Renal pelvis (tissue), 4 donors: ENCODE data around the gene PPM1E. TPM values are rescaled to one million over a fixed set of nuclear protein-coding genes. Genes with fewer than 3 reads are reported as not detected.
"Not testable (repeated sequence)": the region's sequence is repeated elsewhere in the genome, so short reads cannot be mapped to it uniquely, and the experiment has no call there.

Experiments
- DNase-seq: peaks from one replicate; pipeline ENCODE4 v3.0.0-alpha.2; 2013
- polyA plus RNA-seq, 3 donors: library from polyadenylated mRNA; unstranded; fragments of 120-200 nt; gene quantifications; one replicate each; pipeline ENCODE4 v1.2.1, GENCODE V29; 2013; ENCODE audit not compliant: insufficient read length in 3 of 3

The PPM1E gene
- polyA plus RNA-seq, 3 donors, result 3.0 to 4.3 (median 4.2) TPM

GRCh38 chr17:58764373-58764772 lies 8.7 kb downstream of the PPM1E start:
- peak; percentile 28 for DNase-seq

DNA sequence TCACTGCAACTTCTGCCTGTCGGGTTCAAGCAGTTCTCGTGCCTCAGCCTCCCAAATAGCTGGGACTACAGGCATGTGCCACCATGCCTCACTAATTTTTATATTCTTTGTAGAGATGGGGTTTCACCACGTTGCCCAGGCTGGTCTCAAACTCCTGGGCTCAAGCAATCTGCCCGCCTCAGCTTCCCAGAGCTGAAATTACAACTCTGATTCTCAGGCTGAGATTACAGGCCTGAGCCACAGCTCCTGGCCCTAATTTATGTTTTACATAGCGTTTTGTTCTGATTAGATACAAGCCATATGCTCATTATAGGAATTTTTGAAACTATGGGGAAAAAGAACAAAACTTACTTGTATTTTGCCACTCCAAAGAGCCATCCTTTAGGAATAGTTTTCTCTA lies 22.8 kb downstream of the PPM1E start:
- DNase-seq, result not testable (repeated sequence)

DNA sequence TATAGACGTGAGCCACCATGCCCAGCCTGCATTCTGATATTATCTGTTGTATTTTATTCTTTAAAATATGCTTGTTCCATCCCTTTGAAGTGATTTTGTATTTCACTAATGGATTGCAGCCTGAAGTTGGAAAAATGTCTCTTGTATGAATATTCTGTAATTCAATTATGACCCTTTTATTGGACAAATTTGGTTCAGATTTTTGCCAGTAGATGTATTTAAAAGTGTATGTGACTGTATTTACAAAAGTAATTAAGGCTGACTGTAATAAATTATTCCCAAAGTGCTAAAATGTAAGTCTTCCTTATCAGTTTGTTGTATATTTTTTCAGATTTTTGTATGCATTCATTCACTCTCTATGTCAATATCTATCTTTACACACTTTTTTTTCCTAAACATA lies 23.8 kb downstream of the PPM1E start:
- no peak for DNase-seq

DNA sequence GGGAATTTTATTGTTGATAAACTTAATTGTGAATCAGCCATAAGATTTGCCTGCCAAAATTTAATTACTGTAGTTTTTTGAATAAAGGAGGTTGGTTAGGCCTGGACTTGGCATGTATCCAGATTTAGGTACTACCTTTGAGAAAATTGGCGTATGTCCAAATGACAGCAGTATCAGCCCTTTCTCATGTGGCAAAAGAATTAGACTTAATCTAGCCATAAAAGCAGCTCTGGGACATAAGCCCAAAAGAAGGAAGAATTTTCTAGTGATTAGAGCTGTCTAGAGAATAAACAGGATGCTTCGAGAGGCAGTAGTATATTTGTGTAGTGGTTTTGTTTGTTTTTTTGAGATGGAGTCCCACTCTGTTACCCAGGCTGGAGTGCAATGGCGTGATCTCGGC lies 27.7 kb downstream of the PPM1E start:
- DNase-seq, result no peak

GRCh38 chr17:58785097-58785496 lies 29.4 kb downstream of the PPM1E start:
- DNase-seq, result no peak

DNA sequence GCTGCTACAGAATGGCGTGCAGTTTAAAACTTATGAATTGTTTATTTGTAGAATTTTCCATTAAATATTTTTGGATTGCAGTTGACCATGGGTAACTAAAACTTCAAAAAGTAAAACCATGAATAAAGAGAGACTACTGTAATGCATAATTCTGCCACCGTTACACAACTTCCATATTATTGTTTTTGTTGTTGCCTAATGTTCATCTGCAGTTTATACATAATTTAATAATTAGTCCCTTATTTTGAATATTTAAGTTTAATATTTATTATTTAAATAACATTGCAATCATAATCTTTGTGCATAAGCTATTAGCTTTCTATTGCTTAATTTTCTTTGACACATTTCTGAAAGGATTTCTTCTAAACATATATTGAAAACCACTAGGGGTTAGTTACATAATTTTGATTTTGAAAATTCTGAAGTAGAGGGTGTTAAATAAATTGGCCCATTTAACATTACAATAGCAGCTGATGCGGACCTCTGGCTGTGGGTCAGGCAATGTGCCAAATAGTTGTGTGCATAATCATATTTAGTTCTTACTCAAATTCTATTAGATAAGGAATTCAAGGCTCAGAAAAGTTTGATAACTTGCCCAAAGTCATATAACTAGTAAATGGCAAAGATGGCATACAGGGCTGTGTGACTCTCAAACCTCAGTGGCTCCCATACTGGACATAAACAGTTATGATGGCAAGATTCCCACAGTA lies 31.1 kb downstream of the PPM1E start:
- DNase-seq, result no peak

GRCh38 chr17:58788199-58788598 lies 32.5 kb downstream of the PPM1E start:
- no peak for DNase-seq

DNA sequence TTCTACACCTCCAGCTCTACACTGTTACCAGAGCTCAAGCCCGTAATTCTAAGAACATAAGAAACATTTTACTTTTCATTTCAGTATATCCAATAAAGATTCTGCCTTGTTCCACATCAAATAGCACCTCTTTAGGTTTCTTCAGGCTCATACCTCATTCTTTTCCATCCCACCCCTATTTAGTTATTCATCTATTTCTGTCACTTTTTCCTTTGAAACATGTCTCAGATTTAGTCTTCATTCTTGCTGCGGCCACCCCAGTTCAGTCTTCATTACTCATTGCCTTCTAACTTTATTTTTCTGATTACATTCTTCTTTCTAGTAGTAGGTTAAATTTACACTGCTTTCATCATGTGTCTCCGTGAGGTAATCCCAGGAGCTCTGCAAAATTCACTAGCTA lies 33.5 kb downstream of the PPM1E start:
- DNase-seq, result no peak

- DNase-seq, result no peak
Measured at GRCh38 chr17:58789831-58790230, 34.2 kb downstream of the PPM1E start.

DNA sequence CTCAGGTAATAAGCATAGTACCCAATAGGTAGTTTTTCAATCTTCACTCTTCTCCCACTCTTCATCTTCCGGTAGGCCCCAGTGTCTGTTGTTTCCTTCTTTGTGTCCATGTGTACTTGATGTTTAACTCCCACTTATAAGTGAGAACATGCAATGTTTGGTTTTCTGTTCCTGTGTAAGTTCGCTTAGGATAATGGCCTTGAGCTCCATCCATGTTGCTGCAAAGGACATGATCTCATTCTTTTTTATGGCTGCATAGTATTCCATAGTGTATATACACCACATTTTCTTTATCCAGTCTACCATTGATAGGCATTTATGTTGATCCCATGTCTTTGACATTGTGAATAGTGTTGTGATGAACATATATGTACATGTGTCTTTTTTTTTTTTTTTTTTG lies 38.9 kb downstream of the PPM1E start:
- DNase-seq, result not testable (repeated sequence)

GRCh38 chr17:58802188-58802587 lies 46.5 kb downstream of the PPM1E start:
- no peak for DNase-seq

GRCh38 chr17:58806046-58806445 lies 50.4 kb downstream of the PPM1E start:
- DNase-seq, result no peak

DNA sequence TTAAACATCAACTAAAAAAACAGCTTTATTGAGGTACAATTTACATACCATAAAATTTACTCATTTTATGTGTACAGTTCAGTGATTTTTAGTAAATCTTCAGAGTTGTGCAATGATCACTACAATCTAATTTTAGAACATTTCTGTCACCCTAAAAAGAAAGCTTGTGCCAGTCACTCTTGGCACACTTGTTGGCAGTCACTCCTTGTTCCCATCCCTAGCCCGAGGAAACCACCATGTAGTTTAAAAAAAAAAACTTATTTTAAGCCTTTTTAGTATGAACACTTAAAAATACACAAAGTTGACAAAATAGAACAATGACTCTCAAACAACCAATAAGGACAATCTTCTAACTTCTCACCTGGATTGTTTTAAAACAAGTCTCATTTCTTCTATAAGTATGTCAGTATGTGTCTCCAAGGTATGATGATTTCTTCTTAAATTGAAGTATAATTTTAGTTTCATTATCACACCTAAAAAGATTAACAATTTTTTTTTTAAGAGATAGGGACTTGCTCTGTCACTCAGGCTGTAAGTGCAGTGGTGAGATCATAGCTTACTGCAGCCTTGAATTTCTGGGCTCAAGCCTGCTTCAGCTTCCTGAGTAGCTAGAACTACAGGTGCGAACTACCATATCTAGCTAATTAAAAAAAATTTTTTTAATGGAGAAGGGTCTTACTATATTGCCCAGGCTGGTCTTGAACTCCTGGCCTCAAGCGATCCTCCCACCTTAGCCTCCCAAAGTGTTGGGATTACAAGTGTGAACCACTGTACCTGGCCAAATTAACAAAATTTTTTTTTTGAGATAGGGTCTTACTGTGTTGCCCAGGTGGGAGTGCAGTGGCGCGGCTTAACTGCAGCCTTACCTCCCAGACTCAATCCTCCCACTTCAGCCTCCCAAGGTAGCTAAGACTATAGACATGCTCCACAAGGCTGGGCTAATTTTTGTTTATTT lies 53.2 kb downstream of the PPM1E start:
- no peak for DNase-seq

- DNase-seq, result no peak
Measured at GRCh38 chr17:58809564-58809936, 53.9 kb downstream of the PPM1E start.

- DNase-seq, result no peak
Measured at GRCh38 chr17:58811290-58811689, 55.6 kb downstream of the PPM1E start.

DNA sequence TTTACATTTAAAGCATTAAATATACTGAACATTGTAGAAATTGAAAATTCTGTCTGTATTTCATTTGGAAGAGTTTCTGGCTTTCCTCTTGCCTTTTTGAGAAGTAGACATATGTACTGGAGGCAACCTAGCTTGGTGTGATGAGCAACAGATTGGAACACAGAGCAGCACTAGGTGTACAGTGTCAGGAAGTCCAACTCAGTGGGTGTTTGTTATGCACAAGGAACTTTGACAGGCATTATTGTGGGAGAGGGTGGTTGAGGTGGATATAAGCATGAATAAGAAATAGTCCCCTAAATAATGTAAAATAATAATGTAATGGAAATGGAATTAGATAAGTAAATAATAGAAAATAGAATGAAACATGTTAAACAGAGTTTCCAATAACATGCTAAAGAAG lies 58.1 kb downstream of the PPM1E start:
- no peak for DNase-seq

GRCh38 chr17:58818654-58819053 lies 63.0 kb downstream of the PPM1E start:
- no peak for DNase-seq

GRCh38 chr17:58822148-58823050 lies 66.7 kb downstream of the PPM1E start:
- DNase-seq, result no peak

DNA sequence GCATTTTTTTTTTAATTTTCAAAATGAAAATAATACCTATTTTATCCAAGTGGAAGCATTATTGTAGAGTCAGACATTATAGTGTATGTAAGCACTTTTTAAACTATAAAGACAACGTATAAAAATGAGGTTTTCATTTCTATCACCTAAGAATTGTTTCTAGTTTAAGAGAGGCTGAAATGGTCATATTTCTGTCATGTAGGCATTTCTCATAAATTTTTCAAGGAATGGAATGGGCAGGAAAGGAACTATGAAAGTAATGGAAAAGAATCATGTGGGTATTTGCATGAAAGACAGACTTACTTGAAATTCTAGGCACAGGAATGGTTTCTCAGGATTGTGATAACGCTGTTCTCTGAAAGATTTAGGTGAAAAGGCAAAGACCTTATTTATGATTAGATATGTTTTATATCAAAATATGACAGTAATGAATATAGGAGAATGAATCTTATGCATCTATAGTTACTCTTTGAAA lies 67.4 kb downstream of the PPM1E start:
- DNase-seq, result no peak

DNA sequence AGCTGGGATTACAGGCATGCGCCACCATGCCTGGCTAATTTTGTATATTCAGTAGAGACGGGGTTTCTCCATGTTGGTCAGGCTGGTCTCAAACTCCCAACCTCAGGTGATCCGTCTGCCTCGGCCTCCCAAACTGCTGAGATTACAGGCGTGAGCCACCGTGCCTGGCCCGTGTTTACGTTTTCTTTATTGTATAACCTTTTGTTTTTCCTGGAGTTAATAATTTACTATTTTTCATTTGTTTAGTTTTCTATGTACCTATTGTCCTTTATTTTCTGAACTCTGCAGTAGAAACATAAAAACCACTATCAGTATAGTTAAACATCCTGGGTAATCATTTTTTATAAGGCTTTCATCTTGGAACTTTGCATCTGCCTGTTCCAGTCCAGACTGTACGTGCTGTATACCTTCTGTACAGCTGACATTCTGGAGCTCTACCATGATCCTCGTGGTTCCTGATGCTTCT lies 73.6 kb downstream of the PPM1E start:
- DNase-seq, result no peak

DNA sequence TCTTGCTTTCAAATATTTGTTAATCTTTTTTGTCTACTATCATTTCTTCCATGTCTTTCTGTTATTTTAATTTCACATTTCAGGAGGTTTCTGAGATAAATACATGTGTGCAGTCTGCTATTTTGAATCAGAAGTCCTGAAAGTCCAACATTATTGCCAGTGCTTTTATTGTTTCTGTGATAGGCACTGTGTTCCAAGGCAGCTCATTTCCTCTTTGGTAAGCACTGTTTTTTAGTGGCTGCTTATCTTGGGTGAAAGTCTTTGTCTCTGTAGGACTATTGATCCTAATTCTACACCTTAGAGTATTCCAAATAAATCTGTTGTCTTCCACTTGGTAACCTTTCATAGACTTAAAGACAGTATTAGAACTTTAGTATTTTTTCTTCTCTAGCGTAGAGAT lies 76.1 kb downstream of the PPM1E start:
- no peak for DNase-seq

- no peak for DNase-seq
Measured at GRCh38 chr17:58832514-58832913, 76.9 kb downstream of the PPM1E start.
